Liver (tissue), 9 donors: ENCODE results near the gene RAD51B. TPM values are rescaled to one million over a fixed set of nuclear protein-coding genes. Genes with fewer than 3 reads are reported as not detected.

Experiments used
- DNase-seq: peaks from one replicate; pipeline ENCODE4 v3.0.0-alpha.2; 2017; ENCODE audit warnings: low spot score
- H3K27ac ChIP-seq, 2 donors: one replicate each; pipeline ENCODE4 v1.7.0; 2013; ENCODE audit warnings: inconsistent platforms in 2 of 2, low read length in 2 of 2, control low read depth in 1 of 2, low read depth in 1 of 2, mild to moderate bottlenecking in 1 of 2
- H3K27me3 ChIP-seq, 4 donors: one replicate each; pipeline versions ENCODE4 v1.6.1 to v1.7.0; 2013; ENCODE audit warnings: low read length in 3 of 4, inconsistent platforms in 1 of 4, mild to moderate bottlenecking in 1 of 4, moderate library complexity in 1 of 4; ENCODE audit not compliant: control insufficient read depth in 4 of 4, insufficient read depth in 4 of 4
- H3K36me3 ChIP-seq, 4 donors: one replicate each; pipeline versions ENCODE4 v1.6.1 to v1.7.0; 2013; ENCODE audit warnings: low read length in 3 of 4, mild to moderate bottlenecking in 3 of 4, low read depth in 1 of 4, moderate library complexity in 1 of 4; ENCODE audit not compliant: control insufficient read depth in 4 of 4, insufficient read depth in 3 of 4
- H3K4me1 ChIP-seq, 4 donors: one replicate each; pipeline versions ENCODE4 v1.6.1 to v1.7.0; 2013; ENCODE audit warnings: low read length in 3 of 4, mild to moderate bottlenecking in 3 of 4, moderate library complexity in 1 of 4; ENCODE audit not compliant: control insufficient read depth in 4 of 4, insufficient read depth in 4 of 4
- H3K4me3 ChIP-seq, 3 donors: one replicate each; pipeline versions ENCODE4 v1.6.1 to v1.7.0; 2013; ENCODE audit warnings: low read length in 3 of 3, control low read depth in 1 of 3, low read depth in 1 of 3, mild to moderate bottlenecking in 1 of 3
- H3K9ac ChIP-seq, 2 donors: one replicate each; pipeline ENCODE4 v1.7.0; 2013; ENCODE audit warnings: low read length in 2 of 2, mild to moderate bottlenecking in 2 of 2, moderate library complexity in 2 of 2, control low read depth in 1 of 2, low read depth in 1 of 2
- H3K9me3 ChIP-seq, 4 donors: one replicate each; pipeline versions ENCODE4 v1.6.1 to v1.7.0; 2013; ENCODE audit warnings: low read length in 3 of 4; ENCODE audit not compliant: control insufficient read depth in 4 of 4
- EGR1 ChIP-seq, 2 donors: IDR thresholded peaks; 2 replicates each; pipeline ENCODE4 v1.6.1; 2016 to 2018; ENCODE audit warnings: antibody characterized with exemption in 2 of 2, low read depth in 2 of 2
- FOXA1 ChIP-seq: IDR thresholded peaks from 2 replicates; pipeline ENCODE4 v1.6.1; 2016; ENCODE audit warnings: antibody characterized with exemption
- FOXA2 ChIP-seq: IDR thresholded peaks from 2 replicates; pipeline ENCODE4 v1.6.1; 2016; ENCODE audit warnings: antibody characterized with exemption
- GABPA ChIP-seq, 2 donors: IDR thresholded peaks in 1 of 2; conservative IDR thresholded peaks in 1 of 2; 2 replicates each; pipeline ENCODE4 v1.6.1; 2016; ENCODE audit warnings: antibody characterized with exemption in 2 of 2, mild to moderate bottlenecking in 1 of 2, moderate library complexity in 1 of 2
- HNF4A ChIP-seq, 2 donors: conservative IDR thresholded peaks; 2 replicates each; pipeline ENCODE4 v1.6.1; 2016; ENCODE audit warnings: antibody characterized with exemption in 2 of 2, mild to moderate bottlenecking in 2 of 2
- HNF4G ChIP-seq: IDR thresholded peaks from 2 replicates; pipeline ENCODE4 v1.6.1; 2016; ENCODE audit warnings: antibody characterized with exemption
- JUND ChIP-seq, 2 donors: IDR thresholded peaks; 2 replicates each; pipeline ENCODE4 v1.6.1; 2016; ENCODE audit warnings: antibody characterized with exemption in 2 of 2
- NR2F2 ChIP-seq: IDR thresholded peaks from 2 replicates; pipeline ENCODE4 v1.6.1; 2016; ENCODE audit warnings: antibody characterized with exemption
- RAD21 ChIP-seq, 2 donors: IDR thresholded peaks; 2 replicates each; pipeline ENCODE4 v1.6.1; 2016; ENCODE audit warnings: antibody characterized with exemption in 2 of 2, mild to moderate bottlenecking in 2 of 2
- SP1 ChIP-seq: IDR thresholded peaks from 2 replicates; pipeline ENCODE4 v1.6.1; 2018; ENCODE audit warnings: antibody characterized with exemption, mild to moderate bottlenecking
- TAF1 ChIP-seq: conservative IDR thresholded peaks from 2 replicates; pipeline ENCODE4 v1.6.1; 2016; ENCODE audit warnings: antibody characterized with exemption, mild to moderate bottlenecking
- YY1 ChIP-seq: IDR thresholded peaks from 2 replicates; pipeline ENCODE4 v1.6.1; 2016; ENCODE audit warnings: antibody characterized with exemption, mild to moderate bottlenecking
- WGBS: extraction: QIAGEN DNeasy Blood & Tissue Kit; methylation state at CpG from one replicate; pipeline ENCODE4 v1.1.7; 2013; 5-methylcytosine and 5-hydroxymethylcytosine counted together
- polyA plus RNA-seq, 2 donors: library from polyadenylated mRNA; stranded (reverse) in 1 of 2; unstranded in 1 of 2; fragments of 200-250 nt in 1 of 2; fragments of >200 nt in 1 of 2; fragmentation: Nextera tagmentation in 1 of 2; extraction: Ambion mirVana in 1 of 2; gene quantifications; one replicate each; pipeline versions ENCODE4 v1.2.1 to v1.2.3, GENCODE V29; 2013 to 2015
- total RNA-seq, 2 donors: library from RNA; depleted of rRNA; stranded (reverse); fragments of >200 nt; gene quantifications; one replicate each; pipeline ENCODE4 v1.2.3, GENCODE V29; 2014
- TF ChIP-seq, protein P1 (sequence below): IDR thresholded peaks from 2 replicates; pipeline ENCODE4 v1.6.1; 2016; ENCODE audit warnings: antibody characterized with exemption, mild to moderate bottlenecking
- TF ChIP-seq, protein P2 (sequence below): IDR thresholded peaks from 2 replicates; pipeline ENCODE4 v1.6.1; 2016; ENCODE audit warnings: antibody characterized with exemption
- TF ChIP-seq, protein P3 (sequence below): fragments of 150-350 bp; IDR thresholded peaks from 2 replicates; pipeline ENCODE4 v1.5.1; 2017; ENCODE audit warnings: improper control_type of control experiment, low read depth, low read length; ENCODE audit not compliant: missing input control
- TF ChIP-seq, protein P4 (sequence below): IDR thresholded peaks from 2 replicates; pipeline ENCODE4 v1.6.1; 2016; ENCODE audit warnings: antibody characterized with exemption
- donor health status: healthy.
- donor health status: healthy.
- donor health status: healthy.
- donor health status: healthy.
- donor health status: healthy.

Gene RAD51B
- total and polyA plus RNA-seq, 4 donors: 0.81 to 12.9 (median 2.4) TPM

DNA sequence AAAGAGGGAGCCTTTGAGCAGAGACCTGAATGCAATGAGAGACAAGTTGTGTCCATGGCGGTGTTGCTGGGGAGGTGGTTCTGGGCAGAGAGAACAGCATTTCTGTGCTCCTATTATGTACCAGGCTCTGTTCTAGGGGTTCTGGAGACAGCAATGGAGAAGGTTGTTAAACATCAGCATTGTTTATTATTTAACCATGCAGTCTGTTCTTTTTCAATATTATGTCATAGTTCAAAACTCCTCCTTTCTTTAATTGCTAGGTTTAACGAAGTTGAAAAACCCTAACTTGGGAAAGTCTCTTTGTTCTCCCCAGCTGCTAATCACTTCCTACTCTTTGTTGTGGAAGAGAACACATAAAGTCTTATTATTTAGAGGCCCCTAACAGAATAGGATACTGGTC is 279.3 kb downstream of the RAD51B start:
- DNase-seq: no peak
- TF ChIP-seq HNF4A (conservative IDR thresholded peaks at IDR 0.05): no peak
- TF ChIP-seq EGR1 (IDR thresholded peaks at IDR 0.05; ENCODE audit: low read depth in 2 of 2): no peak
- TF ChIP-seq GABPA (IDR thresholded peaks at IDR 0.05 in 1 of 2, conservative IDR thresholded peaks at IDR 0.05 in 1 of 2): no peak
- no peak for TF ChIP-seq FOXA2
- no peak for TF ChIP-seq RAD21 (IDR thresholded peaks at IDR 0.05)
- no peak for TF ChIP-seq YY1
- TF ChIP-seq HNF4G: no peak
- no peak for TF ChIP-seq FOXA1
- TF ChIP-seq, protein P1, sequence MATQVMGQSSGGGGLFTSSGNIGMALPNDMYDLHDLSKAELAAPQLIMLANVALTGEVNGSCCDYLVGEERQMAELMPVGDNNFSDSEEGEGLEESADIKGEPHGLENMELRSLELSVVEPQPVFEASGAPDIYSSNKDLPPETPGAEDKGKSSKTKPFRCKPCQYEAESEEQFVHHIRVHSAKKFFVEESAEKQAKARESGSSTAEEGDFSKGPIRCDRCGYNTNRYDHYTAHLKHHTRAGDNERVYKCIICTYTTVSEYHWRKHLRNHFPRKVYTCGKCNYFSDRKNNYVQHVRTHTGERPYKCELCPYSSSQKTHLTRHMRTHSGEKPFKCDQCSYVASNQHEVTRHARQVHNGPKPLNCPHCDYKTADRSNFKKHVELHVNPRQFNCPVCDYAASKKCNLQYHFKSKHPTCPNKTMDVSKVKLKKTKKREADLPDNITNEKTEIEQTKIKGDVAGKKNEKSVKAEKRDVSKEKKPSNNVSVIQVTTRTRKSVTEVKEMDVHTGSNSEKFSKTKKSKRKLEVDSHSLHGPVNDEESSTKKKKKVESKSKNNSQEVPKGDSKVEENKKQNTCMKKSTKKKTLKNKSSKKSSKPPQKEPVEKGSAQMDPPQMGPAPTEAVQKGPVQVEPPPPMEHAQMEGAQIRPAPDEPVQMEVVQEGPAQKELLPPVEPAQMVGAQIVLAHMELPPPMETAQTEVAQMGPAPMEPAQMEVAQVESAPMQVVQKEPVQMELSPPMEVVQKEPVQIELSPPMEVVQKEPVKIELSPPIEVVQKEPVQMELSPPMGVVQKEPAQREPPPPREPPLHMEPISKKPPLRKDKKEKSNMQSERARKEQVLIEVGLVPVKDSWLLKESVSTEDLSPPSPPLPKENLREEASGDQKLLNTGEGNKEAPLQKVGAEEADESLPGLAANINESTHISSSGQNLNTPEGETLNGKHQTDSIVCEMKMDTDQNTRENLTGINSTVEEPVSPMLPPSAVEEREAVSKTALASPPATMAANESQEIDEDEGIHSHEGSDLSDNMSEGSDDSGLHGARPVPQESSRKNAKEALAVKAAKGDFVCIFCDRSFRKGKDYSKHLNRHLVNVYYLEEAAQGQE: no peak
- no peak for TF ChIP-seq SP1
- TF ChIP-seq NR2F2: no peak
- TF ChIP-seq, protein P2, sequence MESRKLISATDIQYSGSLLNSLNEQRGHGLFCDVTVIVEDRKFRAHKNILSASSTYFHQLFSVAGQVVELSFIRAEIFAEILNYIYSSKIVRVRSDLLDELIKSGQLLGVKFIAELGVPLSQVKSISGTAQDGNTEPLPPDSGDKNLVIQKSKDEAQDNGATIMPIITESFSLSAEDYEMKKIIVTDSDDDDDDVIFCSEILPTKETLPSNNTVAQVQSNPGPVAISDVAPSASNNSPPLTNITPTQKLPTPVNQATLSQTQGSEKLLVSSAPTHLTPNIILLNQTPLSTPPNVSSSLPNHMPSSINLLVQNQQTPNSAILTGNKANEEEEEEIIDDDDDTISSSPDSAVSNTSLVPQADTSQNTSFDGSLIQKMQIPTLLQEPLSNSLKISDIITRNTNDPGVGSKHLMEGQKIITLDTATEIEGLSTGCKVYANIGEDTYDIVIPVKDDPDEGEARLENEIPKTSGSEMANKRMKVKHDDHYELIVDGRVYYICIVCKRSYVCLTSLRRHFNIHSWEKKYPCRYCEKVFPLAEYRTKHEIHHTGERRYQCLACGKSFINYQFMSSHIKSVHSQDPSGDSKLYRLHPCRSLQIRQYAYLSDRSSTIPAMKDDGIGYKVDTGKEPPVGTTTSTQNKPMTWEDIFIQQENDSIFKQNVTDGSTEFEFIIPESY: no peak
- no peak for TF ChIP-seq JUND (IDR thresholded peaks at IDR 0.05)
- TF ChIP-seq, protein P3, sequence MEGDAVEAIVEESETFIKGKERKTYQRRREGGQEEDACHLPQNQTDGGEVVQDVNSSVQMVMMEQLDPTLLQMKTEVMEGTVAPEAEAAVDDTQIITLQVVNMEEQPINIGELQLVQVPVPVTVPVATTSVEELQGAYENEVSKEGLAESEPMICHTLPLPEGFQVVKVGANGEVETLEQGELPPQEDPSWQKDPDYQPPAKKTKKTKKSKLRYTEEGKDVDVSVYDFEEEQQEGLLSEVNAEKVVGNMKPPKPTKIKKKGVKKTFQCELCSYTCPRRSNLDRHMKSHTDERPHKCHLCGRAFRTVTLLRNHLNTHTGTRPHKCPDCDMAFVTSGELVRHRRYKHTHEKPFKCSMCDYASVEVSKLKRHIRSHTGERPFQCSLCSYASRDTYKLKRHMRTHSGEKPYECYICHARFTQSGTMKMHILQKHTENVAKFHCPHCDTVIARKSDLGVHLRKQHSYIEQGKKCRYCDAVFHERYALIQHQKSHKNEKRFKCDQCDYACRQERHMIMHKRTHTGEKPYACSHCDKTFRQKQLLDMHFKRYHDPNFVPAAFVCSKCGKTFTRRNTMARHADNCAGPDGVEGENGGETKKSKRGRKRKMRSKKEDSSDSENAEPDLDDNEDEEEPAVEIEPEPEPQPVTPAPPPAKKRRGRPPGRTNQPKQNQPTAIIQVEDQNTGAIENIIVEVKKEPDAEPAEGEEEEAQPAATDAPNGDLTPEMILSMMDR: no peak
- TF ChIP-seq, protein P4, sequence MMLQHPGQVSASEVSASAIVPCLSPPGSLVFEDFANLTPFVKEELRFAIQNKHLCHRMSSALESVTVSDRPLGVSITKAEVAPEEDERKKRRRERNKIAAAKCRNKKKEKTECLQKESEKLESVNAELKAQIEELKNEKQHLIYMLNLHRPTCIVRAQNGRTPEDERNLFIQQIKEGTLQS: no peak
- TF ChIP-seq TAF1: no peak
- H3K9me3 ChIP-seq: peaks cover 2 to 12% (median 7%) of the 10 kb centered on the region in 4 donors
- 95% methylated on average over 2 of the region's 2 CpGs for WGBS
- H3K36me3 ChIP-seq: no peaks in the 10 kb centered on the region
- H3K4me3 ChIP-seq: no peak overlapping the region
- no peak overlapping the region for H3K9ac ChIP-seq
- H3K4me1 ChIP-seq: no peaks in the 10 kb centered on the region
- no peaks in the 10 kb centered on the region for H3K27me3 ChIP-seq
- no peak overlapping the region for H3K27ac ChIP-seq

DNA sequence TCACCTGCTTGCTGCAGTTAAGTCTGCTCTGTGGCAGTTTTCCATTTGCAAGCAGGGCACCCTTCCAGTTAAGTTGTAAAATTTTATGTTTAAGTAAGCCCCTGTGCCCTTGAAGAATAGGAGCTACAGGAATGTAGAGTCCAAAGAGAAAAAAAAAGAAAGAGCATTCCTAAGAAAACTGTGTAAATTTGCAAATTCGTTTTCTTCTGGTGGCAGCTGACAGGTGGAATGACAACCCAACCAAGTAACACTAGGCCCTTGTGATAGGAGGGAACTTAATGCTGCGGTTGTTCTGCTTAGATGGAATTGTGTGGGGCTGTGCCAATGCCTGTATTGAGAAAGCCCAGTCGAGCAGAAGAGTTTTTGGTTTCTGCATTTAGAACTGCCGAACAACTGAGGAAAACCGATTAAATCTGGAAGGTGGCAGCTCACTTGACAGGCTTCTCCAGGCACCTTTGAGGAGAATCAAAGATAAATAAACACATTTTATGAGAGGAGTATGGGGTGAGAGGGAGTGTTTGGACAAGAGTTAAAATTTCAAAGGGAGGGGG is 280.0 kb downstream of the RAD51B start:
- Histone ChIP-seq H3K27ac (no peak overlapping the region), H3K36me3 (no peaks in the 10 kb centered on the region), H3K4me3 (no peak overlapping the region), H3K9me3 (peaks cover 2 to 12% (median 7%) of the 10 kb centered on the region in 4 donors), H3K4me1 (no peaks in the 10 kb centered on the region), H3K9ac (no peak overlapping the region), H3K27me3 (no peaks in the 10 kb centered on the region)
- WGBS: 89% methylated on average over 5 of the region's 5 CpGs
- DNase-seq: no peak
- TF ChIP-seq, protein P1: no peak
- TF ChIP-seq RAD21 (IDR thresholded peaks at IDR 0.05) (no peak), HNF4A (conservative IDR thresholded peaks at IDR 0.05) (no peak), HNF4G (no peak), NR2F2 (no peak), FOXA2 (no peak), FOXA1 (no peak), EGR1 (IDR thresholded peaks at IDR 0.05; ENCODE audit: low read depth in 2 of 2) (no peak), YY1 (no peak)
- TF ChIP-seq, protein P3: no peak
